Adrenal gland (tissue), 12 donors: ENCODE measurements around the gene UTP15. TPM values are rescaled to one million over a fixed set of nuclear protein-coding genes. Genes with fewer than 3 reads are reported as not detected.

Experiments used
- DNase-seq, 7 donors: peaks; one replicate each; pipeline ENCODE4 v3.0.0-alpha.2; 2019 to 2020
- H3K27ac ChIP-seq, 5 donors: fragments of 200-600 bp; sonication (generic) in 4 of 5; 1 replicate in 3 of 5; 2 replicates in 2 of 5; pipeline versions ENCODE4 v1.5.1 to v1.8.0; 2016 to 2020; ENCODE audit warnings: mild to moderate bottlenecking in 1 of 5
- H3K27me3 ChIP-seq: fragments of 200-600 bp; 2 replicates; pipeline ENCODE4 v1.8.0; 2021
- H3K36me3 ChIP-seq, 2 donors: fragments of 200-600 bp; replicated peaks in 1 of 2; 1 replicate in 1 of 2; 2 replicates in 1 of 2; pipeline versions ENCODE4 v1.5.1 to v1.8.0; 2018 to 2022
- H3K4me1 ChIP-seq, 2 donors: fragments of 200-600 bp; replicated peaks in 1 of 2; 1 replicate in 1 of 2; 2 replicates in 1 of 2; pipeline versions ENCODE4 v1.5.1 to v1.8.0; 2018 to 2021
- H3K4me3 ChIP-seq, 4 donors: fragments of 200-600 bp; sonication (generic) in 3 of 4; one replicate each; pipeline ENCODE4 v1.5.1; 2016 to 2018
- H3K9me3 ChIP-seq, 3 donors: fragments of 200-600 bp; sonication (generic) in 1 of 3; replicated peaks in 1 of 3; 1 replicate in 2 of 3; 2 replicates in 1 of 3; pipeline versions ENCODE4 v1.5.1 to v1.8.0; 2016 to 2021
- POLR2A ChIP-seq, 2 donors: fragments of 450-650 bp; IDR thresholded peaks; one replicate each; pipeline ENCODE4 v1.6.1; 2017; ENCODE audit warnings: antibody characterized with exemption in 2 of 2, mild to moderate bottlenecking in 2 of 2, moderate library complexity in 1 of 2
- WGBS, 4 donors: extraction: QIAGEN DNeasy Blood & Tissue Kit in 2 of 4; methylation state at CpG; one replicate each; pipeline versions ENCODE4 v1.1.5 to v1.1.7; 2013 to 2017; 5-methylcytosine and 5-hydroxymethylcytosine counted together
- intact Hi-C, 2 donors: fragments of 100-400 bp; cut with DNase I; formaldehyde crosslinking; loops; one replicate each; pipeline versions ENCODE4 v1.14.1 to v1.15.0; 2022 to 2023
- polyA plus RNA-seq, 3 donors: library from polyadenylated mRNA; stranded (reverse); fragments of 200-250 nt in 2 of 3; fragments of 350-450 nt in 1 of 3; fragmentation: Illumina TruSeq in 1 of 3; extraction: RNeasy Lipid Tissue Mini Kit (QIAGEN cat#74804) in 1 of 3; gene quantifications; one replicate each; pipeline ENCODE4 v1.2.3, GENCODE V29; 2013 to 2014
- total RNA-seq, 9 donors: library from RNA; depleted of rRNA in 4 of 9; stranded (reverse); fragments of >200 nt in 4 of 9; fragments of 120-200 nt in 1 of 9; fragmentation: NEBNext Ultra II Directional in 1 of 9; extraction: Animal tissue kit (Norgen Biotek cat#: 25700) in 1 of 9; gene quantifications; one replicate each; pipeline versions ENCODE4 v1.1.0 to v1.2.4, GENCODE V29; 2013 to 2023
- TF ChIP-seq, protein P1 (sequence below), 6 experiments: fragments of 450-650 bp in 4 of 6; fragments of 200-600 bp in 2 of 6; sonication (generic) in 1 of 6; IDR thresholded peaks; 1 replicate in 5 of 6; 2 replicates in 1 of 6; pipeline versions ENCODE4 v1.5.1 to v1.8.0; 2016 to 2021; ENCODE audit warnings: antibody characterized with exemption in 6 of 6, mild to moderate bottlenecking in 2 of 6, moderate library complexity in 1 of 6
- donor health status: healthy with polysubstance abuse.
- donor health status: Bipolar disorder and iron deficiency.
- donor health status: DM: yes; HTN: yes; CAD: no.
- donor health status: DM: no; HTN: no; CAD: no.
- donor health status: DM: no; HTN: no; CAD: no.
- donor health status: DM: yes; HTN: yes; CAD: no.

Gene UTP15
- total and polyA plus RNA-seq, 12 donors, result 4.2 to 30.2 (median 16.5) TPM

DNA sequence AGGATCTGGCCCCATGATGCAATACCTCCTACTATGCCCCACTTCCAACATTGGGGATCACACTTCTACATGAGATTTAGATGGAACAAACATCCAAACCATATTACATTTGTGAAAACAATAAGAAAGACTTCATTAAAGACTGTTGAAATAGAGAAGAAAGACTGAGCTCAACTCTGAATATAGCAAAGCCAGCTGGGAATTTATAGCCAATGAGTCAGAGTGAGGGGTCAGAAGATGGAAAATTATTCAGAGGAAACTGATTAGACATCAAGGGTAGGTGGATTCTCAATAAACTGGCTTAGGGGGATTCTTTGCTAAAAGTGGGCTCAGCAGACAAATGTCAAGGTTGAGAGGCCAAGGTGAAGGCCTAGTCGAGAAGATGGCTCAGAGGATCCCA, 41.7 kb upstream of the UTP15 start:
- DNase-seq, result no peak
- Histone ChIP-seq H3K4me1 (no peaks in the 10 kb centered on the region), H3K27me3 (no peaks in the 10 kb centered on the region), H3K4me3 (no peak overlapping the region), H3K9me3 (no peaks in the 10 kb centered on the region), H3K36me3 (no peaks in the 10 kb centered on the region), H3K27ac (no peak overlapping the region)
- 52 to 70% (median 61%) methylated on average over 1 of the region's 1 CpG for WGBS, 4 donors
- TF ChIP-seq, protein P1, sequence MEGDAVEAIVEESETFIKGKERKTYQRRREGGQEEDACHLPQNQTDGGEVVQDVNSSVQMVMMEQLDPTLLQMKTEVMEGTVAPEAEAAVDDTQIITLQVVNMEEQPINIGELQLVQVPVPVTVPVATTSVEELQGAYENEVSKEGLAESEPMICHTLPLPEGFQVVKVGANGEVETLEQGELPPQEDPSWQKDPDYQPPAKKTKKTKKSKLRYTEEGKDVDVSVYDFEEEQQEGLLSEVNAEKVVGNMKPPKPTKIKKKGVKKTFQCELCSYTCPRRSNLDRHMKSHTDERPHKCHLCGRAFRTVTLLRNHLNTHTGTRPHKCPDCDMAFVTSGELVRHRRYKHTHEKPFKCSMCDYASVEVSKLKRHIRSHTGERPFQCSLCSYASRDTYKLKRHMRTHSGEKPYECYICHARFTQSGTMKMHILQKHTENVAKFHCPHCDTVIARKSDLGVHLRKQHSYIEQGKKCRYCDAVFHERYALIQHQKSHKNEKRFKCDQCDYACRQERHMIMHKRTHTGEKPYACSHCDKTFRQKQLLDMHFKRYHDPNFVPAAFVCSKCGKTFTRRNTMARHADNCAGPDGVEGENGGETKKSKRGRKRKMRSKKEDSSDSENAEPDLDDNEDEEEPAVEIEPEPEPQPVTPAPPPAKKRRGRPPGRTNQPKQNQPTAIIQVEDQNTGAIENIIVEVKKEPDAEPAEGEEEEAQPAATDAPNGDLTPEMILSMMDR (IDR thresholded peaks at IDR 0.05), result no peak
- TF ChIP-seq POLR2A (IDR thresholded peaks at IDR 0.05), result no peak
- intact Hi-C loops, result no loop called here

DNA sequence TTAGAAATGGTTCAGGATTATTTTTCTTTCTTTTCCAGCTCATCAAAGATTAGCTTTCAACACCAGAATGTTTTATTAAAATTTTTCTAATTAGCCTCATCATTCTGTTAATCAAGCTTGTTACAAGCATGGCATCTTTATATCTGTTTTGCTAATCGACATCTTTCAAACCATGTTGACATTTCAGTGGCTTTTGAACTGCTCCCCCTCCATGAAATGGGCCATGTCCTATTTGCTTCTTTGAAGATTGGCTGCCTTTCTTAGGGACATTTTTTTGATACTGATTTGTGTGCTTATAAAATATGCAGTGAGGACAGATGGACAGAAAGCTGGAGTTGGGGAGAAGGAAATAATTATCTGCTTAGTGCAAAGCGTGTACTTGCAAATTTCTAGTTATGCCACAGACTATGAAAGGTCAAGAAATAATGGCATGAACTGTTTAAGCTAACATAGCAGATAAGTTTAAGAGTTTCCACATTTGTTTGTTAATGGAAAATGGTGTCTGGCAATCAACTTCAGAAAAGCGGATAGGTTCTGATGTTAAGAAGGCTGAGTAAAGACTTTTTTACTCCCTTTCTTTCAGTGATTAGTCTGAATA, 39.8 kb upstream of the UTP15 start:
- intact Hi-C loops, result no loop called here
- Histone ChIP-seq H3K27me3 (no peaks in the 10 kb centered on the region), H3K4me3 (no peak overlapping the region), H3K4me1 (no peaks in the 10 kb centered on the region), H3K36me3 (no peaks in the 10 kb centered on the region), H3K9me3 (no peaks in the 10 kb centered on the region), H3K27ac (no peak overlapping the region)
- WGBS, 4 donors, result 73 to 78% (median 74%) methylated on average over 3 of the region's 3 CpGs
- TF ChIP-seq POLR2A (IDR thresholded peaks at IDR 0.05), result no peak
- TF ChIP-seq, protein P1 (IDR thresholded peaks at IDR 0.05), result no peak
- DNase-seq, result no peak

DNA sequence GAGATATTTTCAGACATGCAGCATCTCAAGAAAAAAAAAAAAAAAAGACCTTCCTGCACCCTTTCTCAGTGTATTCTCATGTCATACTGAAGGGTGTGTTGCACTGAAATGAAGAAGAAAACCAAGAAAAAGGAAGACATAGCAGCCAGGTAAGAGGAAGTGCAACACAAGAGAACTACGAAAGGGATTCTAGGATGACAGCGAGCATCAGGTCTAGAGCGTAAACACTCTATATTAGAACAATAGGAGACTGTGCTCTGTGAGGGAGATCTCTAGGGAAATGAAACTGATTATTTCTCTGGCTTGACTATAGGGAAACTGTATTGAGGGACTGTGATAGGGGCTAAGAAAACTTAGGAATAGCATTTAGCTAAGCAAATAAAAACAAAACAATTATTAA, 37.3 kb upstream of the UTP15 start:
- intact Hi-C loops, result no loop called here
- no peaks in the 10 kb centered on the region for H3K4me1 ChIP-seq
- H3K27ac ChIP-seq, result no peak overlapping the region
- H3K27me3 ChIP-seq, result no peaks in the 10 kb centered on the region
- H3K4me3 ChIP-seq, result no peak overlapping the region
- no peaks in the 10 kb centered on the region for H3K9me3 ChIP-seq
- TF ChIP-seq, protein P1 (IDR thresholded peaks at IDR 0.05), result no peak
- TF ChIP-seq POLR2A (IDR thresholded peaks at IDR 0.05), result no peak
- DNase-seq, result no peak
- no peaks in the 10 kb centered on the region for H3K36me3 ChIP-seq
- 67 to 81% (median 73%) methylated on average over 3 of the region's 3 CpGs for WGBS, 4 donors

DNA sequence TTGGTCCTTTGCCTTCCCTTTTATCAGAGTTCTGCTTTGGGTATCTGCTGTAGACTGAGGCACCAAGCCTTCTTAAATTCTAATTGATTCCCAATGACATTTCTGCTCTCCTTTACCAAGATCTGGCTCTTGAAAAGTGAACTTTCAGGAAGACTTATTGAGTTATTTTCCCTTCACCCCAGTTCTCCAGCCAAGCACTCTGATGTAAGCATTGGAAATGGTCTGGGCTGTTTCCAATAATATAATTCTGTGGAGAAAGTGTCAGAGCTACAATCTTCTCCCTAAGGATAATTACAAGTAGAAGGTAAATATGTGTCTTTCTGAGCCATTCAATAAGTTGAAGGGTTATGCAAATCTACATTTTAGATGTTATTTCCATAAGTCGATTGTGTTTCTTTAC, 36.5 kb upstream of the UTP15 start:
- H3K27me3 ChIP-seq, result no peaks in the 10 kb centered on the region
- no peak for DNase-seq
- no peaks in the 10 kb centered on the region for H3K4me1 ChIP-seq
- H3K27ac ChIP-seq, result no peak overlapping the region
- no peaks in the 10 kb centered on the region for H3K36me3 ChIP-seq
- H3K4me3 ChIP-seq, result no peak overlapping the region
- 72 to 89% (median 77%) methylated on average over 1 of the region's 1 CpG for WGBS, 4 donors
- TF ChIP-seq POLR2A (IDR thresholded peaks at IDR 0.05), result no peak
- TF ChIP-seq, protein P1 (IDR thresholded peaks at IDR 0.05), result no peak
- intact Hi-C loops, result no loop called here
- H3K9me3 ChIP-seq, result no peaks in the 10 kb centered on the region
